Neuronal stem cell (in vitro differentiated cells): Measurements from ENCODE around the gene CDC42EP1.
"Not testable (repeated sequence)": the region's sequence is repeated elsewhere in the genome, so short reads cannot be mapped to it uniquely, and the experiment has no call there.

Source experiments
- DNase-seq: peaks from one replicate; pipeline ENCODE4 v3.0.0-alpha.2; 2013; ENCODE audit warnings: low spot score
- H2AFZ ChIP-seq: one replicate; pipeline ENCODE4 v1.6.1; 2013; ENCODE audit warnings: mild to moderate bottlenecking, low read length, inconsistent platforms
- H2AK5ac ChIP-seq: 2 replicates; pipeline ENCODE4 v1.6.1; 2013; ENCODE audit warnings: low read depth, mild to moderate bottlenecking, inconsistent platforms, low read length, moderate library complexity, mixed read lengths
- H2BK120ac ChIP-seq: 2 replicates; pipeline ENCODE4 v1.6.1; 2013; ENCODE audit warnings: low read depth, mild to moderate bottlenecking, inconsistent platforms, low read length, moderate library complexity, mixed read lengths
- H2BK12ac ChIP-seq: one replicate; pipeline ENCODE4 v1.6.1; 2013; ENCODE audit warnings: low read length, inconsistent platforms
- H2BK15ac ChIP-seq: 2 replicates; pipeline ENCODE4 v1.6.1; 2013; ENCODE audit warnings: mild to moderate bottlenecking, low read length, inconsistent platforms, mixed read lengths
- H2BK5ac ChIP-seq: one replicate; pipeline ENCODE4 v1.6.1; 2013; ENCODE audit warnings: inconsistent platforms, mild to moderate bottlenecking, low read length, moderate library complexity
- H3K14ac ChIP-seq: one replicate; pipeline ENCODE4 v1.6.1; 2013; ENCODE audit warnings: low read length, inconsistent platforms
- H3K18ac ChIP-seq: 2 replicates; pipeline ENCODE4 v1.6.1; 2013; ENCODE audit warnings: low read length, inconsistent platforms
- H3K23ac ChIP-seq: 2 replicates; pipeline ENCODE4 v1.6.1; 2013; ENCODE audit warnings: low read depth, mild to moderate bottlenecking, mixed read lengths, low read length, inconsistent platforms; ENCODE audit not compliant: poor library complexity
- H3K27ac ChIP-seq: replicated peaks from 3 replicates; pipeline ENCODE4 v1.5.1; 2013; ENCODE audit warnings: low read length, inconsistent platforms
- H3K27me3 ChIP-seq, 3 experiments: 2 replicates each; pipeline ENCODE4 v1.6.1; 2013; ENCODE audit warnings: low read length in 3 of 3, mild to moderate bottlenecking in 2 of 3, inconsistent platforms in 1 of 3, low read depth in 1 of 3, mixed read lengths in 1 of 3, moderate library complexity in 1 of 3; ENCODE audit not compliant: control insufficient read depth in 3 of 3, insufficient read depth in 3 of 3
- H3K36me3 ChIP-seq, 2 donors: replicated peaks in 1 of 2; 2 replicates each; pipeline ENCODE4 v1.6.1; 2013; ENCODE audit warnings: low read length in 2 of 2; ENCODE audit not compliant: control insufficient read depth in 2 of 2, insufficient read depth in 2 of 2
- H3K4ac ChIP-seq: 2 replicates; pipeline ENCODE4 v1.6.1; 2013; ENCODE audit warnings: inconsistent platforms, mild to moderate bottlenecking, low read length, moderate library complexity
- H3K4me1 ChIP-seq, 2 donors: 1 replicate in 1 of 2; 2 replicates in 1 of 2; pipeline ENCODE4 v1.6.1; 2013; ENCODE audit warnings: low read length in 2 of 2, low read depth in 1 of 2; ENCODE audit not compliant: control insufficient read depth in 2 of 2, insufficient read depth in 1 of 2
- H3K4me2 ChIP-seq: one replicate; pipeline ENCODE4 v1.6.1; 2013; ENCODE audit warnings: mild to moderate bottlenecking, low read length, inconsistent platforms; ENCODE audit not compliant: insufficient read depth, poor library complexity, severe bottlenecking
- H3K4me3 ChIP-seq, 2 donors: 2 replicates each; pipeline ENCODE4 v1.5.1; 2013; ENCODE audit warnings: low read length in 2 of 2, mild to moderate bottlenecking in 2 of 2, inconsistent platforms in 1 of 2, moderate library complexity in 1 of 2
- H3K79me1 ChIP-seq: one replicate; pipeline ENCODE4 v1.6.1; 2013; ENCODE audit warnings: low read depth, mild to moderate bottlenecking, inconsistent platforms, low read length, moderate library complexity
- H3K9ac ChIP-seq: one replicate; pipeline ENCODE4 v1.6.1; 2013; ENCODE audit warnings: mild to moderate bottlenecking, low read depth, low read length, inconsistent platforms; ENCODE audit not compliant: poor library complexity
- H3K9me3 ChIP-seq, 2 donors: replicated peaks in 1 of 2; 2 replicates each; pipeline versions ENCODE3 to v1.6.1; 2013; ENCODE audit warnings: low read length in 2 of 2, mild to moderate bottlenecking in 2 of 2, inconsistent platforms in 1 of 2, low read depth in 1 of 2, mixed read lengths in 1 of 2, moderate library complexity in 1 of 2; ENCODE audit not compliant: control insufficient read depth in 2 of 2, insufficient read depth in 1 of 2
- H4K8ac ChIP-seq: one replicate; pipeline ENCODE4 v1.6.1; 2013; ENCODE audit warnings: low read depth, mild to moderate bottlenecking, inconsistent platforms, low read length, moderate library complexity
- H4K91ac ChIP-seq: one replicate; pipeline ENCODE4 v1.6.1; 2013; ENCODE audit warnings: low read length, low read depth, mild to moderate bottlenecking, inconsistent platforms; ENCODE audit not compliant: poor library complexity
- WGBS, 2 donors: extraction: QIAGEN DNeasy Blood & Tissue Kit; methylation state at CpG; one replicate each; pipeline ENCODE4 v1.1.7; 2013; ENCODE audit warnings: missing lambda C conversion rate in 2 of 2, mixed read lengths in 1 of 2; ENCODE audit not compliant: insufficient read length in 2 of 2, insufficient replicate concordance in 1 of 2; ENCODE audit errors: extremely low coverage in 2 of 2; 5-methylcytosine and 5-hydroxymethylcytosine counted together

The CDC42EP1 gene

GRCh38 chr22:37591081-37591480 lies 30.8 kb downstream of the CDC42EP1 start:
- not testable (repeated sequence) for H2BK12ac ChIP-seq
- no CpG with 5 or more reads among the region's 6 CpGs for whole genome bisulfite sequencing, 2 donors

DNA sequence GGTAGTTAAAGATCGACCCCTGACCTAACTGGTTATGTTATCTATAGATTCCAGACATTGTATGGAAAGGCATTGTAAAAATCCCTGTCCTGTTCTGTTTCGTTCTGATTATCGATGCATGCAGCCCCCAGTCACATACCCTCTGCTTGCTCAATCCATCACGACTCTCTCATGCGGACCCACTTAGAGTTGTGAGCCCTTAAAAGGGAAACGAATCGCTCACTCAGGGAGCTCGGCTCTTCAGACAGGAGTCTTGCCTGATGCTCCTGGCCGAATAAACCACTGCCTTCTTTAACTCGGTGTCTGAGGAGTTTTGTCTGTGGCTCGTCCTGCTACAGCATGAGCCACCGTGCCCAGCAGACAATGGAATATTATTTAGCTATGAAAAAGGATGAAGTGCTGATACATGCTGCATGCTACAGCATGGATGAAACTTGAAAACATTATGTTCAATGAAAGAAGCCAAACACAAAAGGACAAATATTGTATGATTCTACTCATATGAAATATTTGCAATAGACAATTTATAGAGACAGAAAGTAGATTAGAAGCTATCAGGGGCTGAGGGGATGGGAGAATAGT lies 31.6 kb downstream of the CDC42EP1 start:
- Histone ChIP-seq H4K91ac (no peak overlapping the region), H2AFZ (peak overlapping the region; percentile 71), H2BK15ac (no peak overlapping the region), H3K4ac (no peak overlapping the region), H3K79me1 (no peaks in the 10 kb centered on the region), H2BK5ac (no peak overlapping the region), H3K4me3 (peak overlapping the region in 1 of 2 donors; percentile 31), H3K27me3 (peaks cover 0 to 18% (median 0%) of the 10 kb centered on the region in 3 experiments), H3K27ac (no peak overlapping the region), H2BK12ac (no peak overlapping the region), H3K14ac (no peak overlapping the region), H3K36me3 (no peaks in the 10 kb centered on the region), H3K18ac (no peak overlapping the region), H3K9me3 (no peaks in the 10 kb centered on the region), H2BK120ac (no peak overlapping the region), H3K4me2 (no peak overlapping the region), H3K9ac (no peak overlapping the region), H2AK5ac (no peak overlapping the region), H3K4me1 (peaks cover 0 to 2% of the 10 kb centered on the region in 2 donors), H3K23ac (no peak overlapping the region), H4K8ac (no peak overlapping the region)
- DNase-seq: no peak
- no CpG with 5 or more reads among the region's 12 CpGs for WGBS, 2 donors

More at GRCh38 chr22:37591081-37591480, 30.8 kb downstream of the CDC42EP1 start:
- not testable (repeated sequence) for H3K9me3 ChIP-seq, H3K27ac ChIP-seq, H3K14ac ChIP-seq, H3K4me1 ChIP-seq, H2AFZ ChIP-seq, DNase-seq, H2BK120ac ChIP-seq, H3K79me1 ChIP-seq, H2BK5ac ChIP-seq, H4K8ac ChIP-seq, H2AK5ac ChIP-seq, H4K91ac ChIP-seq, H3K4me2 ChIP-seq, H3K4ac ChIP-seq, H3K18ac ChIP-seq, H3K36me3 ChIP-seq, H2BK15ac ChIP-seq, H3K4me3 ChIP-seq, H3K23ac ChIP-seq, H3K9ac ChIP-seq
- H3K27me3 ChIP-seq: peaks cover 0 to 18% (median 0%) of the 10 kb centered on the region in 3 experiments

GRCh38 chr22:37594237-37594636 lies 34.0 kb downstream of the CDC42EP1 start:
- no peak overlapping the region for H3K14ac ChIP-seq
- no peak overlapping the region for H2AFZ ChIP-seq
- no peak overlapping the region for H2BK15ac ChIP-seq
- no peak overlapping the region for H4K91ac ChIP-seq
- no peak overlapping the region for H3K4me2 ChIP-seq
- no peak overlapping the region for H3K4me3 ChIP-seq
- H4K8ac ChIP-seq: no peak overlapping the region
- H3K23ac ChIP-seq: no peak overlapping the region
- H3K9ac ChIP-seq: no peak overlapping the region
- H3K9me3 ChIP-seq: no peaks in the 10 kb centered on the region
- no peak overlapping the region for H2BK12ac ChIP-seq
- H3K4ac ChIP-seq: no peak overlapping the region
- no peak overlapping the region for H2BK5ac ChIP-seq
- H2BK120ac ChIP-seq: no peak overlapping the region
- no peak for DNase-seq
- H3K36me3 ChIP-seq: no peaks in the 10 kb centered on the region
- H3K4me1 ChIP-seq: no peaks in the 10 kb centered on the region
- no peaks in the 10 kb centered on the region for H3K79me1 ChIP-seq
- H2AK5ac ChIP-seq: no peak overlapping the region
- H3K18ac ChIP-seq: no peak overlapping the region
- H3K27ac ChIP-seq: no peak overlapping the region
- WGBS, 2 donors: no CpG with 5 or more reads among the region's 5 CpGs
- H3K27me3 ChIP-seq: peaks cover 0 to 10% (median 0%) of the 10 kb centered on the region in 3 experiments

DNA sequence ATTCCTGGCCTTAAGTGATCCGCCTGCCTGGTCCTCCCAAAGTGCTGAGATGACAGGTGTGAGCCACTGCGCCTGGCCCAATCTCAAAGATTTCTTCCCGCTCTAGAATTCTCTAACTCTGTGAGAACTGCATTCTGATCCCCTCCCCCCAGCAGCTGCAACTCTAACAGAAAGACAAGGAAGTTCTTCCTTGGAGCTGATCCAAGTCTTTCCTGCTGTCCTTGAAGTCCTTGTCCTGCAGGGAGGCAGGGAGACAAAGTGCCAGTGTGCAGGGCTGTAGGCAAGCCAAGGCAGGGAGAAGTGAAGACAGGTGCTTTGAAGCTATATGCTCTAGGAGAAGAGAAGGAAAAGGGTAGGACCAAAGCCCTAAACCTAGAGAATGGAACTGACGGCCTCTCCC lies 38.9 kb downstream of the CDC42EP1 start:
- Histone ChIP-seq H2BK12ac (no peak overlapping the region), H3K27ac (no peak overlapping the region), H2AFZ (no peak overlapping the region), H3K23ac (no peak overlapping the region), H3K4me2 (no peak overlapping the region), H3K4me1 (peaks cover 3 to 4% of the 10 kb centered on the region in 2 donors), H3K4ac (no peak overlapping the region), H3K79me1 (no peaks in the 10 kb centered on the region), H2BK5ac (no peak overlapping the region), H4K91ac (no peak overlapping the region), H4K8ac (no peak overlapping the region), H3K27me3 (peaks cover 0 to 3% (median 0%) of the 10 kb centered on the region in 3 experiments), H3K9ac (no peak overlapping the region), H3K18ac (no peak overlapping the region), H3K14ac (no peak overlapping the region), H3K9me3 (no peaks in the 10 kb centered on the region), H2BK120ac (no peak overlapping the region), H2AK5ac (no peak overlapping the region), H2BK15ac (no peak overlapping the region), H3K36me3 (no peaks in the 10 kb centered on the region), H3K4me3 (no peak overlapping the region)
- WGBS, 2 donors: no CpG with 5 or more reads among the region's 4 CpGs
- DNase-seq: no peak
